ENCODE data around the gene CTPS1.
A peak's percentile ranks its signal among the peaks of the same experiment; 100 is the strongest.

CTPS1 gene

DNA sequence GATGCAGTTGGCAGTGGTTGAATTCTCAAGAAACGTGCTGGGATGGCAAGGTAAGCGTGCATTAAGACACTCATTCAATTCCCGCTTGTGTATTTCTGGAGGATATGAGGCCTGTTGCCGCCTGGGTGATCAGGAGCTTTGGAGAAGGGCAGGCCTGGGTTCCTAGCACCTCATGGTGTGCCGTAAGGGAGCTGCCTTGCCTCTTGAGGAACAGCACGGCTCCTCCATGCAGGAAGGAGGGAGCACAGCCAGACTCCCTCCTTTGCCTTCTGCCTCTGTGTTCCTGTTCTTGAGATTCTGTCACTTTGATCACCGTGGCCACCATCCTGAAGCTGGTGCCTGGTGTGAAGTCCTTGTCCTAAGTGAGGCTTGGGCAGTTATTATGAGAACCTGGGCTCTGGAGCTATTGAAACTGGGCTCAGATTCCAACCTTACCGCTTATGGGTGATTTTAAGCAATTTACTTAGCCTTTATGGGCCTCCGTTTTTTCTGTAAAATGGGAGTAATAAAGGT, 23.7 kb downstream of the CTPS1 start:
- no peak for DNase-seq

DNA sequence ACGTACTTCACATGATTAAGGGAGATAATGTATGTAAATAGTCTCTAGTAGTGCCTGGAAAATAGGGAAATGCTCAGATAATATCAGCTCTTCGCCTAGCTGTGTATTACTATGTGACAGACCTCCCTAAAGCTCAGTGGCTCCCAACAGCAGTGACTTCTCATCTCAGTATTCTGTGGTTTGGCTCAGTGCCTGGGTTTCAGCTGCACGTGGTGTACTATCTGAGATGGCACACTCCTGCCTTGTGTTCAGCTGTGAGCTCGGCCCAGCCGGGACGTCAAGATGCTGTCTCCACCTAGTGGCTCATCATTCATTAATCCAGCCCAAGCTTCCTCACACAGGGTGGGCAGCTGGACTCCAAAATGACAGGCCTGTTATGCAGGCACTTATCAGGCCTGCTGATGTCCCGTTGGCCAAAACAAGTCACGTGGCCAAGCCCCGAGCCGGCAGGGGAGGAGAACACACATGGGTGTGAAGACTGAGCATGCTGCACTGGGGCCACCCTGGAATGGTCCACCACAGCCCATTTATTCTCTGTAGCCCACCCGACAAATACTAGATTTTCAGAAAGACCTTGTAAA, 24.2 kb downstream of the CTPS1 start:
- peak; percentile 100 for DNase-seq

DNA sequence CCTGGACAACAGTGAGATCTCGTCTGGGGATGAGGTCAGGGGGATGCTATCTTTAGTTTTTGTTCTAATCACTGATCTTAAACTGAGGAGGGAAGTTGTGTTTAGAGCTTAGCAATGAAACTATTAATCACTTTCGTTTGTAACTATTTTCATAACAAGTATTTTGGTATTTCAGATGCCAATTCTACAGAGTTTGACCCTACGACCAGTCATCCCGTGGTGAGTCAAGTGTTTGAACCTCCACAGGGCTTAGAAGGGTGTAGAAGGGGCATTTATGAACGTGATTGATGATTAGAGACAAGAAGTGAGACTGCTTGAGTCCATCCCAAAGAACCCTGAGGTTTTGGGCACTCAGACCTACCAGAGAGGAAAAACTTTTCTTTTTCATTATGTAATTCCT, 26.4 kb downstream of the CTPS1 start:
- no peak for DNase-seq

GRCh38 chr1:41006942-41007865, 27.7 kb downstream of the CTPS1 start:
- no peak for DNase-seq

GRCh38 chr1:41009466-41009865, 30.0 kb downstream of the CTPS1 start:
- DNase-seq: no peak

DNA sequence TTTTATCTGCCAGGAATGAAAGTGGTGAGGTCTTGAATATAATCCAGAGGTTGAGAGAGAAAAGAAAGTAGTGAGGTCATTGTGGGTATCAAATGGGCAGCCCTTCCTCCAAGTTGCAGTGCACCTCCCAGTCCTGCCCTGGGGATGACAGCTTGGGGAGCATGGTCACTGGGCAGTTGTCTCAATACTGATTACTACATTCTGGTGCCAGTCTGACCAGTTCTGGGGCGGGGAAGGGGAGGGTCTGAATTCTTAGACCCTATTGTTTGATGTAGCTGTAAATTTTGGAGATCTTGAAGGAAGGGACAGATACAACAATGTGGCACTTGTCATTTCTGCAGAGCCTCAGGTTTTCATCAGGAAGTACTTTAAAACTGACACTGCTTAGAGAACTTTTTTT, 30.8 kb downstream of the CTPS1 start:
- no peak for DNase-seq

DNA sequence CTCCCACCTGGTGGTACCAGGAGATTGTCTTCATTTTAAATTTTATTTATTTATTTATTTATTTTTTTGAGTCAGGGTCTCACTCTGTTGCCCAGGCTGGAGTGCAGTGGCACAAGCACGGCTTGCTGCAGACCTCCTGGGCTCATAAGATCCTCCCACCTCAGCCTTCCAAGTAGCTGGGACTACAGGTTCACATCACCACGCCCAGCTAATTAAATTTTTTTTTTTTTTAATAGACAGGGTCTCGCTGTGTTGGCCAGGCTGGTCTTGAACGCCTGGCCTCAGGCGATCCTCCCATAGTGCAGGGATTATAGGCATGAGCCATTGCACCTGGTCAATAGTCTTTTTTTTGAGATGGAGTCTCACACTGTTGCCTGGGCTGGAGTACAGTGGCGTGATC, 33.5 kb downstream of the CTPS1 start:
- no peak for DNase-seq

GRCh38 chr1:41013796-41014195, 34.3 kb downstream of the CTPS1 start:
- DNase-seq: no peak

DNA sequence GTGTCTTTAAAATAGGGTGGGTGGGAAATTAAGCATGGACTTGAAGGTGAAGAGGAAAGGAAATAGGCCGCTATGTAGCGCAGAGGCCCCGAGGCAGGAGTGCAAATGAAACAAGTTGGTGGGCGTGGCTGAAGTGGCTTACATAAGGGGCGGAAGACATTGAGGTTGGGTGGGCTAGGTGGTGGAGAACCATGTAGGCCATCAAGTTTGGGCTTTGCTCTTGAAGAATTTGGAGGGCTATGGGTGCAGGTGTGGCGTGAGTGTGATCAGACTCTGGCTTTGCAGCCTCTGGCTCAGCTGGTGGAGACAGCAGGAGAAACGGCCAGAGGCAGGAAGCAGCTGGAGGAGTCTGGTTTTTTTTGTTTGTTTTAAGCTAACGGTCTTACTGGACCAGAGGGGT, 35.4 kb downstream of the CTPS1 start:
- DNase-seq: no peak

- no peak for DNase-seq
These were observed 35.9 kb downstream of the CTPS1 start for GRCh38 chr1:41015281-41015896.

DNA sequence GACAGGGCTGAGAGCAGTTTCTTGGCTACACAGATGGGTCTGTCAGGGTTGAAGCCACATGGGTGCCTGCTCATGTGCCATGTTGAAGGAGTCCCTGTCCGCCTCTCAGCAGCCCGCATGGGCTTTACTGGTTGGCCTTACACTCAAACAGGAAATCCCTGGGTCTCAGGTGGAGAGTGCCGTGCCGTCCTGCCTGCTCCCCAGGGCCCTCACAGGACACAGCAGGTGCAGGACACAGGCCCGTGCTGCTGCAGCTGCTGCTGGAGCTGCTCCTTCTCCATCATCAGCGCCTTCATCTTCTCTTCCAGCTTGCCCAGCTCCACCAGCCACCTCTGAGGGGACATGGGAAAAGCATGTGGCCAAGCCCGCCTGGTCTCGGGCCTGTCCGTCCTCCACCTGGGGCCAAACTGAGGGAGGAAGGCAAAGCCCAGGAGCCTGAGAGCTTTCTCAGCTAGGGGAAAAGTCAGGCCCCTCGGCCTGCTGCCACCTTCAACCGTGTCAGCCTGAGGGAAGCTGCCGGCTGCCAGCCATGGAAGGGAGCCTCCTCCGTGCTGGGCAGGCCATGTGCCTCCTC, 36.5 kb downstream of the CTPS1 start:
- no peak for DNase-seq

DNA sequence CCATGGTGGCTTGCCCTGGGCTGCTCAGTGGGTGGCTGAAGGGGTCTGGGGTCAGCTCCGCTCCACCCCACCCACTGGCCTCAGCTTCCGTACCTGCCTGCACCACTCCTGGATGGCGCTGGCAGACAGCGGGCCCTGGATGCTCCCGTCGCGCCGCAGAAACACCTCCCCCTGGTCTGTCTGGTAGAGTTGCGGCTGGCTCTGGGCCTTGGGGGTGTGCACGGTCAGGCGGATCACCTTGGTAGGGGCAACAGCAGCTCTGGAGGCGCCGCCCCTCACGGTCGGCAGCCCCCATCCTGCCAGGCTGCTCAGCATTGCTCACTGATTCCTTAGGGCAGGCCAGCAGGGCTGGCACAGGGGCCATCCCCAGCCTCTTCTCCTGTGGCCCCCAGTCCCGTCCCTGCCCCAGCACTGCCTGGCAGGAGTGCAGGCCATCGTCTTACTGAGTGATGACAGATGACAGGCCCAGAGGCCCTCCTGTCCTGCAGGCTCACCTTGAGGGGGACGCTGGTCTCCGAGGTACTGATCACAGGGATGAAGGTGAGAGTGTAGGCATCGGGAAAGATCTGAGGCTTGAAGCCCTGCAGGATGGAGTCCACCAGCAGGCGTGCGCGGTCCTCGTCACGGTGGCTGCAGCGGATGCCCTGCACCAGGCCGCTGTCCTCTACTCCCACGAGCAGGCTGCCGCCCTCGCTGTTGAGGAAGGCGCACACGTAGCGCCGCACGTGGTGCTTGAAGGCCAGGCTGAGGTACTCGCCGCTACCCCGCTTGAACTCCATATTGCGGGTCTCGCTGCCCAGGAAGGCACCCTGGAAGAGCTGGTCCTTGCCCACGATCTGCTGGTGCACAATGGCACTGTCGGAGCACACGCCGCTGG, 37.9 kb downstream of the CTPS1 start:
- DNase-seq: no peak

GRCh38 chr1:41018018-41018410, 38.5 kb downstream of the CTPS1 start:
- DNase-seq: no peak

GRCh38 chr1:41019353-41019745, 39.9 kb downstream of the CTPS1 start:
- no peak for DNase-seq

DNA sequence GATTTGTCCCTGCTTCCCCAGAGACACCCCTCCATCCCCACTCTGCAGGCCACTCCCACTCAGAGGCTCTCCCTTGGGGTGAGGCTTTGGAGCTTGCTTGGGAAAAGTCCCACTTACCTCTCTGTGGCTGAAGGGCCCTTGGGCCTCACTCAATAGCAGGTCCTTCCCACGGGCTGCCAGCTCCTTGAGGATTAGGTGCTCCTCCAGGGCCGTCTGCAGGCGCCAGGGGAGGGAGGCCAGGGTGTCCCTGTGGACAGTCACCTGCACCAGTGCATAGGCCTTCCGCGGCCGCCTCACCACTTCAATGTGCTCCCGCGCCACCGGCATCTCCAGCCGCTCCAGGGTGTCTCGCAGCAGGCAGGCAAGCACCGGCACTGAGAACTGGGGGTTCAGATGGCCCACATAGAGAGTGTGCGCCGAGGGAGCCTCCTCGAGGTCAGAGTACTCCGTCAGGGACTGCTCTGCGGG, 40.6 kb downstream of the CTPS1 start:
- DNase-seq: no peak

GRCh38 chr1:41020654-41021053, 41.2 kb downstream of the CTPS1 start:
- DNase-seq: no peak

DNA sequence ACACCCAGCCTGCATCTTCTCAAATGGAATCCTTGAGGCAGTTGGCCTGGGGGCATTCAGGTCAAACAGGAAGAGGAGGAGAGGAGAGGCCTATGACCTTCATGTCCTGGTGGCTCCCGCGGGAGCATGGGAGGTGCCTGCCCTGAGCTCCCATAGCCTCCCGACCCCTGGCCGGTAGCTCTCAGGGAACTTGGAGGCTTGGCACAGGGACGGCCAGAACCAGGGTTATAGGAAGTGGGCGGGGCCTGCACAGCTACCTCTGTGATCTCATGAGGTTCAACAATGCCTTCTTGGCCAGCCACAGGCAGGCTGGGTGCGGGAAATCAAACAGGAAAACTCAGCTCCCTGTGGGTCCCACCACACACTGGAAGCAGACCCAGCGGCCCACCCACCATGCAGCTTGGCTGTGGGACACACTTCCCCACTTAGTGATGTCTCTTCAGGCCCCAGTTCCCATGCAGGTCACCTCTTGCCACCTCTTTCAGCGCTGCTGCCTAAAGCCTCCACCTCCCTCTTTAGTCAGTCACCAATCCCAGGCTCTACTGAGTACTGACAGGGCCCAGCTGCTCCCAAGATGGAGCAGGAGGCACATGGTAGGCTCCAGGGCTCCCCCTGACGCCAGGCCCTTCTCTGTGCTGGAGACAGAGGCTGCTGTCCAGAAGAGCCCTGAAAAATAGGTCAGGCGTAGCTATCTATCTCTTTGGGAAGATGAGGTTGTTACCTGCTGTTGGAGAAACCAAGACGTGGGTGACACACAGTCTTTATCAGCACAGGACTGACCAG, 42.2 kb downstream of the CTPS1 start, which contains the start of gene SLFNL1:
Gene SLFNL1 (minus strand): TSS at position 200 of the 783 bp plus-strand sequence. CDS start 1,065 bp downstream, outside the sequence.
- no peak for DNase-seq

- DNase-seq: no peak
These were observed 42.9 kb downstream of the CTPS1 start for GRCh38 chr1:41022424-41022823.

- DNase-seq: peak; percentile 5
These were observed 43.9 kb downstream of the CTPS1 start for GRCh38 chr1:41023279-41023990.

GRCh38 chr1:41024953-41025352, 45.5 kb downstream of the CTPS1 start:
- no peak for DNase-seq

Measured in kidney glomerular epithelial cell (primary cell).